Measurements from ENCODE around the gene RIN3.

RIN3 gene

GRCh38 chr14:92694807-92695206, 181.2 kb downstream of the RIN3 start:
- no peak for DNase-seq

DNA sequence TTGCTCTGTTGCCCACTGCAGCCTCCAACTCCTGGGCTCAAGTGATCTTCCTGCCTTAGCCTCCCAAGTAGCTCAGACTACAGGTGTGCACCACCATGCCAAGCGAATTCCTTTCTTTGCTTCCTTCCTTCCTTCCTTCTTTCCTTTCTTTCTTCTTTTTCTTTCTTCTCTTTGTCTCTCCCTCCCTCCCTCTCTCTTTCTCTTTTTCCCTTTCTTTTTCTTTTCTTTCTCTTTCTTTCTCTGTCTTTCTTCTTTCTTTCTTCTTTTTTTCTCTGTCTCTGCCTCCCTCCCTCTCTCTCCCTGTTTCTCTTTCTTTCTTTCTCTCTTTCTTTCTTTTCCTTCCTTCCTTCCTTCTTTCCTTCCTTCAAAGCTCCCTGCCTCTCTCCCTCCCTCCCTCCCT, 182.0 kb downstream of the RIN3 start:
- no peak for DNase-seq

DNA sequence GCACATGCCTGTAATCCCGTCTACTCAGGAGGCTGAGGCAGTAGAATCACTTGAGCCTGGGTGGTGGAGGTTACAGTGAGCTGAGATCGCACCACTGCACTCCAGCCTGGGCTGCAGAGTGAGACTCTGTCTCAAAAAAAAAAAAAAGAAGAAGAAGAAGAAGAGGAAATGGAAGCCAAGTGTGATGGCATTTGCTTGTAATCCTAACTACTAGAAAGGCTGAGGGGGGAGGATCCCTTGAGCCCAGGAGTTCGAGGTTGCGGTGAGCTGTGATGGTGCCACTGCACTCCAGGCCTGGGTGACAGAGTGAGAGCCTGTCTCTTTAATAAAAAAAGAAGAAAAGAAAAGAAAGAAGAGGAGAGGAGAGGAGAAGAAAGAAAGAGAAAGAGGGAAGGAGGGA, 182.8 kb downstream of the RIN3 start:
- DNase-seq, result no peak

GRCh38 chr14:92698393-92698792, 184.8 kb downstream of the RIN3 start:
- no peak for DNase-seq

DNA sequence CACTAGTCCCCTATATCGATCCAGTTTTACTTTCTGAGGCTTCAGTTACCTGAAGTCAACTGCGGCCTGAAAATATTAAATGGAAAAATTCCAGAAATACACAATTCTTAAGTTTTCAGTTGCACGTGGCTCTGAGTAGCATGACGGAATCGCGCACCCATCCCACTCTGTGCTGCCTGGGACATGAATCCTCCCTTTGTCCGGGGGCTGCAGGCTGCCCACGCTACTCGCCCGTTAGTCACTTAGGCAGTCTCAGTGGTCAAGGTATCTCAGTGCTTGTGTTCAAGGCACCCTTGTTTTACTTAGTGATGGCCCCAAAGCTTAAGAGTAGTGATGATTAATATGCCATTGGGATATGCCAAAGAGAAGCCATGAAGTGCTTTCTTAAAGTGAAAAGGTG, 188.2 kb downstream of the RIN3 start:
- DNase-seq, result no peak

DNA sequence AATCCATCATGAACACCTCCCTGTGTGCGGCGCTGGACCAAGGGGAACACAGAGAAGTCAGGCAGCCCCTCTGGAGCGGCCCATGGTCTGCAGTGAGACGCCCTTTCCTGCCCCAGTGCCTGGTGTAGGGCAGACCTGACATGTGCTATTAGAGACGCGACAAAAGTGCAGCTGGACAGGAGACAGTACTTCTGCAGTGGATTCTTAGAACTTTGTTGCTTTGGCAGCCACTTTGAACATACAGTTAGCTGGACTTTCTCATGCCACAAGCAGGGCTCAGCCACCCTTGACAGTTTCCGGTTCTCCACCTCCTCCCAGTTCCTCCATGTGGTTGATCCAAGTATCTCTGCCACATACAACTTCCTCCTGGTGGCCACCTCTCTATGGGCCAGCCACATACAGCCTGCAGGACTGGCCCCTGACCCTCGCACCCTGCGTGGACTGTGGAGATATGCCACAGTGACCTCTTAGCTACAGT, 188.9 kb downstream of the RIN3 start:
- DNase-seq, result no peak

GRCh38 chr14:92703516-92703915, 189.9 kb downstream of the RIN3 start:
- DNase-seq, result no peak

GRCh38 chr14:92704036-92704804, 190.6 kb downstream of the RIN3 start:
- DNase-seq, result no peak

GRCh38 chr14:92704821-92705220, 191.2 kb downstream of the RIN3 start:
- no peak for DNase-seq

- DNase-seq, result no peak
These were observed 192.8 kb downstream of the RIN3 start for GRCh38 chr14:92706386-92706785.

DNA sequence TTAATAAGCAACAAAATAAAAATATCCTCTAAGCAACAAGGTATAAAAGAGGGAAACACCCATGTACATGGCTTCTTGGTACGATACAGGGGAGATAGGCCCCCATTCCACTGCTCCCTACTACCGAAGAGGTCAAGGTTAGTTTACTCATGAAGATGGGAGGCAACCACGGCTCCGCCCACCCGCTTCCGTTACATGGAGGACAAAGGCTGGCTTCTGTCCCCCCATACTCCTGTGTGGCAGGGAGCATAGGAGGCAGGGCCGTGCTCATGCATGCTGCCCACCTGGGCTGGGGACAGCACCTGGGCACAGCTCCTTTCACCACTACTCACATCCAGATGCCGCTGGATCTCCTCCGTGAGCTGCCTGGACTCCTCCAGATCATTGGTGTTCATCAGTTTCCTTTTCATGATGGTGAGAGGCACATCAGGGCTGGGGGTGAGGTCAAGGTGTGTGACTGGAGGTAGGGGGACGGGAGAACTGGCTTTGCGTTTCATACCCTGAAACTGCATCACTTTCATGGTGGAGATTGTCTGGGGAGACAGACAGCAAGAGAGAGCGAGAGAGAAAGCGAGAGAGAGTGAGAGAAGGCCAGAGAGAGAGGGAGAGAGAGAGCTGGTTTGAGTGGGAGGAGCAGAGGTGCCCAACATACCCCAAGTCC, 195.9 kb downstream of the RIN3 start:
- no peak for DNase-seq

GRCh38 chr14:92710001-92710341, 196.4 kb downstream of the RIN3 start:
- DNase-seq, result no peak

DNA sequence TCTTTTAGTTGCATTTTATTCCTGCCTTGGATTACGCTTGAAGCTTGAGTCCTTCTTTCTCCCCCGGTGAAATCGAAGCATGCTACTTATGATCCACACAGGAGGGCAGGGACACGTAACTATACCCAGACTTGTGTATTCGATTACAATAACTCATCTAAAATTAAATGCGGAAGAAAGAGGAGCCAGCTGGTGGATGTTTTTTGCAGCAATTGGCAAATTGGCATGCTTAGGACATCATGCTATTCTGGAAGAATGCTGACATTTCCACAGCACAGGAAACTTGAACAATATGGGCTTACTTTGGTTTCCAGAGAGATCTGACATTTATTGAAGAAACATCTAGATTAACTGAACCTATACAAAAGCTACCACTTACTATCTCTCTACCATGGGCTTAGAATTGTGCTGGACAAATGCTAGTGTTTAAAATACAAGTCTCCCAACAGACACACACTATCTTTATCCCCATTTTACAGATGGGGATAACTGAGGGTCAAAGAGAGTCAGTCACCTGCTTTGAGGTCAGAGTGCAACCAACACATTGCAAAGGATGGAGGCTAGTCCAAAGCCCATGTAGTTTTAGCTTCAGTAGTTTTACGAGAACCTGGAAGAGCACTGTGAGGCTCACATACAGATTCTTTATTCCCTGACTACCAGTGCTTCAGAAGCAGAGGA, 198.5 kb downstream of the RIN3 start:
- no peak for DNase-seq

- no peak for DNase-seq
These were observed 199.1 kb downstream of the RIN3 start for GRCh38 chr14:92712654-92713051.

GRCh38 chr14:92714739-92715307, 201.2 kb downstream of the RIN3 start:
- peak; percentile 23 to 78 (median 68) for DNase-seq

DNA sequence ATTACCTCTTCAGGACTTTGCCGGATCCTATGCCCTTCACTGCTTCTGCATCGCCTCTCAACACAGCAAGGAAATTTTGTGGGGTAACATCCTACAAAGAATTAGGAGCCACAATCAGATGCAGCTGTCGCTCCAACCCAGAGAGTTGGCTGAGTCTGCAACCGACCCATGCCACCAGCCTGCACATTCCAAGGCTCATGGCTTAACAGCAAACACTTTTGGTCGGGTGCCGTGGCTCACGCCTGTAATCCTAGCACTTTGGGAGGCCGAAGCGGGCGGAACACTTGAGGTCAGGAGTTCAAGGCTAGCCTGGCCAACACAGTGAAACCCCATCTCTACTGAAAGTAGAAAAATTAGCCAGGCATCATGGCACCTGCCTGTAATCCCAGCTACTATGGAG, 202.6 kb downstream of the RIN3 start:
- no peak for DNase-seq

GRCh38 chr14:92717571-92718042, 204.0 kb downstream of the RIN3 start:
- no peak for DNase-seq

GRCh38 chr14:92718664-92719063, 205.1 kb downstream of the RIN3 start:
- no peak for DNase-seq

- no peak for DNase-seq
These were observed 205.8 kb downstream of the RIN3 start for GRCh38 chr14:92719421-92719820.

GRCh38 chr14:92719890-92720323, 206.3 kb downstream of the RIN3 start:
- DNase-seq, result no peak

- DNase-seq, result no peak
These were observed 211.1 kb downstream of the RIN3 start for GRCh38 chr14:92724516-92725340.

DNA sequence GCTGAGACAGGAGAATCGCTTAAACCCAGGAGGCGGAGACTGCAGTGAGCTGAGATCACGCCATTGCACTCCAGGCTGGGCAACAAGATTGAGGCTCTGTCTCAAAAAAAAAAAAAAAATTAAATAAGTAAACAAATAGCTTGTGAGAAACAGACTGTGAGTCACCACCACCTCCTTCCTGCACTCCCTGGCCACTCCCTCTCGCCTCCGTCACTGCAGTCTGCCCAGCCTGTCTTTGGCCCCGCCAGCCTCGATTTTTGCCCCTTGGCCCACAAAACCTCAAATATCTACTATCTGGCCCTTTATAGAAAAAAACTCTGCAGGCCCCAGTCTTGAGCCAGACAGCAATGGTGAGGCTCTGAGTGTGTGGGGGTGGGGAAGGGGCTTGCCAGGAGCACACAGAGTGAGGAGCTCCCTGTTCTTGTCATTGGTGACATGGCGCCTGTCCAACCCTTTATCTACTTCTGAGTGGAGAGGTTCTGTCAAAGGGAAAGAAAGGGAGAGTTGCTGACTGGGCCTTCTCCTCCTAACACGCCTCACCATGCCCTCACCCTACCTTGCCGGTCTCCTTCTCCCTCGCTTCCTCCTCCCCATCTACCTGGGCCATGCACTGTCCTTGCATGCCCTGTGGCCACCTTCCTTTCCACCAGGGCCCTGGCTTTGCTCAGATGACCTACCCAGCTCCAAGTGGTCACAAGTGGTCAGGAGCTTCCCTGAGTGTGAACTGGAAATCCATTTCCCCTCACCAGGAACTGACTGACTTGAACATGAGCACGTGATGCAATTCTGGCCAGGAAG, 212.8 kb downstream of the RIN3 start:
- no peak for DNase-seq

All from stimulated activated naive CD4-positive, alpha-beta T cell (primary cell).